ENCODE data around the gene TNFRSF18. TPM values are rescaled to one million over a fixed set of nuclear protein-coding genes. Genes with fewer than 3 reads are reported as not detected.

Gene TNFRSF18
- polyA plus RNA-seq, 2 of the 4 experiments (the other 2 are of a cell fraction): not detected

DNA sequence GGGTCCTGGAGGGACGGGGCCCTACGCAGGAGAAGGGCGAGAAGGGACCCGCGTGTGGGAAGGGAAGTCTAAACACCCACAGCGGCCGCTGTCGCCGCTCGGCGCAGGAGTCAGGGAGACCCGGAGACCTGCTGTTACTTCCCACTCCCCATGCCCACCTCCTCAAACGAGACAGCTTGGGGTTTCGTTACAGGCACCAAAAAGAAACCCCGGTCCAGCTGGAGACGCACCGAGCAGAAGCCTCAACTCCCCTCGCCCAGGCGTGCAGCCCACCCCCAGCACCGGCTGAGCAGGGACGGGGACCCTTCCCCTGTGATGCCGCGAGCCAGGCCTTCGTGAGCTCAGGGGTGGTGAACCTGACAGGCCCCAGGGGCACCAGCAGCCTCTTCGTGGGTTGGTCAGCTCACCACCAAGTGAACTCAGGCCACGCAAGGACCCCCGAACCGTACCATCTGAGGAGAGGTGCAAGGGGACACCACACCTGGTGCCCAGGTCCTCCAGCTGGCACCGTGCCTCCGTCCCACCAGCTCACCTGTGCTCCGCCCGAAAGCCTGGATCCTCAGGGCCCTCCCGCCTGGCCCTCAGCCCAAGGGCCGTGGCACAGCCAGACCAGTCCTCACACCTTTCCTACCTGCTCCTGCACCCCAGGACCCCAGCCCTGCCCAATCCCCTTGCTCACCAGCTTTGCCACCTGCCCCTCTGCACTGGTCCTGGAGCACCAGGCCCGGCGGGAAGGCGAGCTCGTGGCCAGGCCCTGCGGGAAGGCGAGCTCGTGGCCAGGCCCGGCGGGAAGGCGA lies 20.4 kb upstream of the TNFRSF18 start:
- ATAC-seq (no peak), FAIRE-seq (no peak), DNase-seq (ENCODE audit: low read depth in 1 of 2, low spot score in 1 of 2) (no peak)
- Histone ChIP-seq H3K4me3 (no peak overlapping the region), H3K4me2 (no peak overlapping the region), H3K4me1 (peaks cover 8% of the 10 kb centered on the region; the same call in 1 of the 3 replicates), H3K9me3 (no peaks in the 10 kb centered on the region), H3K27ac (no peak overlapping the region)
- ChIA-PET CTCF (interaction anchor here (0.9 to 4.2 kb wide), 4 partner anchors 14 to 108 kb away, joined by 3 to 31 read pairs (median 4); no protein-coding TSS in a partner anchor), POLR2A (no interaction called here)
- TF ChIP-seq BHLHE40 (IDR thresholded peaks at IDR 0.05; ENCODE audit: low read depth, low read length) (no peak), KDM5A (IDR thresholded peaks at IDR 0.05) (no peak), NFE2L2 (conservative IDR thresholded peaks at IDR 0.05; ENCODE audit: low read length) (no peak), CHD2 (IDR thresholded peaks at IDR 0.05; ENCODE audit: low read length, partially characterized antibody) (no peak), SMC3 (IDR thresholded peaks at IDR 0.05) (no peak)
- WGBS (ENCODE audit: missing lambda C conversion rate): 95% methylated on average over 13 of the region's 44 CpGs

- Histone ChIP-seq H3K9me3 (no peaks in the 10 kb centered on the region), H3K4me2 (no peak overlapping the region), H3K27ac (no peak overlapping the region), H3K4me1 (peaks cover 8% of the 10 kb centered on the region; the same call in 1 of the 3 replicates), H3K4me3 (no peak overlapping the region)
- POLR2A ChIA-PET: no interaction called here
- CTCF ChIA-PET: interaction anchor here (1.3 to 4.2 kb wide), 3 partner anchors 66 to 108 kb away, joined by 3 to 31 read pairs (median 3); no protein-coding TSS in a partner anchor
- no peak for ATAC-seq
- DNase-seq (ENCODE audit: low read depth in 1 of 2, low spot score in 1 of 2): no peak
- FAIRE-seq: no peak
- WGBS (ENCODE audit: missing lambda C conversion rate): 95% methylated on average over 17 of the region's 18 CpGs
- TF ChIP-seq ZC3H11A (IDR thresholded peaks at IDR 0.05) (no peak), SREBF2 (IDR thresholded peaks at IDR 0.05) (no peak), ELK1 (IDR thresholded peaks at IDR 0.05; ENCODE audit: low read depth, low read length) (no peak), RAD21 (conservative IDR thresholded peaks at IDR 0.05 in 1 of 2, IDR thresholded peaks at IDR 0.05 in 1 of 2) (no peak)
- TF ChIP-seq, protein P1, sequence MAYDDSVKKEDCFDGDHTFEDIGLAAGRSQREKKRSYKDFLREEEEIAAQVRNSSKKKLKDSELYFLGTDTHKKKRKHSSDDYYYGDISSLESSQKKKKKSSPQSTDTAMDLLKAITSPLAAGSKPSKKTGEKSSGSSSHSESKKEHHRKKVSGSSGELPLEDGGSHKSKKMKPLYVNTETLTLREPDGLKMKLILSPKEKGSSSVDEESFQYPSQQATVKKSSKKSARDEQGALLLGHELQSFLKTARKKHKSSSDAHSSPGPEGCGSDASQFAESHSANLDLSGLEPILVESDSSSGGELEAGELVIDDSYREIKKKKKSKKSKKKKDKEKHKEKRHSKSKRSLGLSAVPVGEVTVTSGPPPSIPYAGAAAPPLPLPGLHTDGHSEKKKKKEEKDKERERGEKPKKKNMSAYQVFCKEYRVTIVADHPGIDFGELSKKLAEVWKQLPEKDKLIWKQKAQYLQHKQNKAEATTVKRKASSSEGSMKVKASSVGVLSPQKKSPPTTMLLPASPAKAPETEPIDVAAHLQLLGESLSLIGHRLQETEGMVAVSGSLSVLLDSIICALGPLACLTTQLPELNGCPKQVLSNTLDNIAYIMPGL (CRISPR knock-in tag; IDR thresholded peaks at IDR 0.05; ENCODE audit: borderline replicate concordance): no peak
- TF ChIP-seq, protein P2, sequence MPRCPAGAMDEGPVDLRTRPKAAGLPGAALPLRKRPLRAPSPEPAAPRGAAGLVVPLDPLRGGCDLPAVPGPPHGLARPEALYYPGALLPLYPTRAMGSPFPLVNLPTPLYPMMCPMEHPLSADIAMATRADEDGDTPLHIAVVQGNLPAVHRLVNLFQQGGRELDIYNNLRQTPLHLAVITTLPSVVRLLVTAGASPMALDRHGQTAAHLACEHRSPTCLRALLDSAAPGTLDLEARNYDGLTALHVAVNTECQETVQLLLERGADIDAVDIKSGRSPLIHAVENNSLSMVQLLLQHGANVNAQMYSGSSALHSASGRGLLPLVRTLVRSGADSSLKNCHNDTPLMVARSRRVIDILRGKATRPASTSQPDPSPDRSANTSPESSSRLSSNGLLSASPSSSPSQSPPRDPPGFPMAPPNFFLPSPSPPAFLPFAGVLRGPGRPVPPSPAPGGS (IDR thresholded peaks at IDR 0.05): no peak
- TF ChIP-seq, protein P3, sequence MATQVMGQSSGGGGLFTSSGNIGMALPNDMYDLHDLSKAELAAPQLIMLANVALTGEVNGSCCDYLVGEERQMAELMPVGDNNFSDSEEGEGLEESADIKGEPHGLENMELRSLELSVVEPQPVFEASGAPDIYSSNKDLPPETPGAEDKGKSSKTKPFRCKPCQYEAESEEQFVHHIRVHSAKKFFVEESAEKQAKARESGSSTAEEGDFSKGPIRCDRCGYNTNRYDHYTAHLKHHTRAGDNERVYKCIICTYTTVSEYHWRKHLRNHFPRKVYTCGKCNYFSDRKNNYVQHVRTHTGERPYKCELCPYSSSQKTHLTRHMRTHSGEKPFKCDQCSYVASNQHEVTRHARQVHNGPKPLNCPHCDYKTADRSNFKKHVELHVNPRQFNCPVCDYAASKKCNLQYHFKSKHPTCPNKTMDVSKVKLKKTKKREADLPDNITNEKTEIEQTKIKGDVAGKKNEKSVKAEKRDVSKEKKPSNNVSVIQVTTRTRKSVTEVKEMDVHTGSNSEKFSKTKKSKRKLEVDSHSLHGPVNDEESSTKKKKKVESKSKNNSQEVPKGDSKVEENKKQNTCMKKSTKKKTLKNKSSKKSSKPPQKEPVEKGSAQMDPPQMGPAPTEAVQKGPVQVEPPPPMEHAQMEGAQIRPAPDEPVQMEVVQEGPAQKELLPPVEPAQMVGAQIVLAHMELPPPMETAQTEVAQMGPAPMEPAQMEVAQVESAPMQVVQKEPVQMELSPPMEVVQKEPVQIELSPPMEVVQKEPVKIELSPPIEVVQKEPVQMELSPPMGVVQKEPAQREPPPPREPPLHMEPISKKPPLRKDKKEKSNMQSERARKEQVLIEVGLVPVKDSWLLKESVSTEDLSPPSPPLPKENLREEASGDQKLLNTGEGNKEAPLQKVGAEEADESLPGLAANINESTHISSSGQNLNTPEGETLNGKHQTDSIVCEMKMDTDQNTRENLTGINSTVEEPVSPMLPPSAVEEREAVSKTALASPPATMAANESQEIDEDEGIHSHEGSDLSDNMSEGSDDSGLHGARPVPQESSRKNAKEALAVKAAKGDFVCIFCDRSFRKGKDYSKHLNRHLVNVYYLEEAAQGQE (IDR thresholded peaks at IDR 0.05): no peak
These were observed 19.5 kb upstream of the TNFRSF18 start for GRCh38 chr1:1225913-1226312.
